Measurements from ENCODE around the gene PKN1. TPM values are rescaled to one million over a fixed set of nuclear protein-coding genes. Genes with fewer than 3 reads are reported as not detected.
"Not testable (repeated sequence)": the region's sequence is repeated elsewhere in the genome, so short reads cannot be mapped to it uniquely, and the experiment has no call there.

PKN1 gene
- total RNA-seq, 1 donor: 164 TPM

GRCh38 chr19:14450876-14451275 lies 17.8 kb downstream of the PKN1 start:
- DNase-seq (ENCODE audit: low read depth): no peak
- no peak overlapping the region for H3K4me3 ChIP-seq (ENCODE audit: low read depth, low read length)
- TF ChIP-seq CTCF (IDR thresholded peaks at IDR 0.05; ENCODE audit: insufficient read depth, low read length): no peak

GRCh38 chr19:14452303-14452702 lies 19.2 kb downstream of the PKN1 start:
- not testable (repeated sequence) for DNase-seq (ENCODE audit: low read depth); H3K4me3 ChIP-seq (ENCODE audit: low read depth, low read length)

GRCh38 chr19:14459703-14460102 lies 26.6 kb downstream of the PKN1 start:
- TF ChIP-seq CTCF (IDR thresholded peaks at IDR 0.05; ENCODE audit: insufficient read depth, low read length): no peak
- no peak overlapping the region for H3K4me3 ChIP-seq (ENCODE audit: low read depth, low read length)
- DNase-seq (ENCODE audit: low read depth): no peak

- no peak overlapping the region for H3K4me3 ChIP-seq (ENCODE audit: low read depth, low read length)
- TF ChIP-seq CTCF (IDR thresholded peaks at IDR 0.05; ENCODE audit: insufficient read depth, low read length): no peak
- DNase-seq (ENCODE audit: low read depth): no peak
Measured at GRCh38 chr19:14460935-14461334, 27.8 kb downstream of the PKN1 start.

- not testable (repeated sequence) for DNase-seq (ENCODE audit: low read depth); H3K4me3 ChIP-seq (ENCODE audit: low read depth, low read length)
Measured at GRCh38 chr19:14462401-14462800, 29.3 kb downstream of the PKN1 start.

- no peak for TF ChIP-seq CTCF (IDR thresholded peaks at IDR 0.05; ENCODE audit: insufficient read depth, low read length)
- no peak overlapping the region for H3K4me3 ChIP-seq (ENCODE audit: low read depth, low read length)
- no peak for DNase-seq (ENCODE audit: low read depth)
Measured at GRCh38 chr19:14463747-14464146, 30.6 kb downstream of the PKN1 start.

- DNase-seq (ENCODE audit: low read depth): no peak
- no peak for TF ChIP-seq CTCF (IDR thresholded peaks at IDR 0.05; ENCODE audit: insufficient read depth, low read length)
Measured at GRCh38 chr19:14467391-14467790, 34.3 kb downstream of the PKN1 start.

GRCh38 chr19:14467816-14468215 lies 34.7 kb downstream of the PKN1 start:
- DNase-seq (ENCODE audit: low read depth): no peak
- TF ChIP-seq CTCF (IDR thresholded peaks at IDR 0.05; ENCODE audit: insufficient read depth, low read length): no peak
- no peak overlapping the region for H3K4me3 ChIP-seq (ENCODE audit: low read depth, low read length)

More at GRCh38 chr19:14467391-14467790, 34.3 kb downstream of the PKN1 start:
- no peak overlapping the region for H3K4me3 ChIP-seq (ENCODE audit: low read depth, low read length)
